HFF-Myc (cell line): Measurements from ENCODE around the gene ARSB.
A peak's percentile ranks its signal among the peaks of the same experiment; 100 is the strongest.

Experiments
- DNase-seq: peaks from one replicate; pipeline ENCODE4 v3.0.0-alpha.2; 2011; ENCODE audit warnings: low read depth; ENCODE audit errors: extremely low read depth
- H3K4me3 ChIP-seq: replicated peaks from 2 replicates; pipeline ENCODE4 v1.5.1; 2011; ENCODE audit warnings: low read depth, mild to moderate bottlenecking, control low read depth, low read length
- TF ChIP-seq, protein P1 (sequence below): IDR thresholded peaks from 2 replicates; pipeline ENCODE4 v1.5.1; 2012; ENCODE audit warnings: mild to moderate bottlenecking, low read depth, low read length, control low read depth; ENCODE audit errors: missing control alignments

The ARSB gene

GRCh38 chr5:78974011-78974410, 11.1 kb downstream of the ARSB start:
- H3K4me3 ChIP-seq: no peak overlapping the region
- DNase-seq: no peak
- TF ChIP-seq, protein P1, sequence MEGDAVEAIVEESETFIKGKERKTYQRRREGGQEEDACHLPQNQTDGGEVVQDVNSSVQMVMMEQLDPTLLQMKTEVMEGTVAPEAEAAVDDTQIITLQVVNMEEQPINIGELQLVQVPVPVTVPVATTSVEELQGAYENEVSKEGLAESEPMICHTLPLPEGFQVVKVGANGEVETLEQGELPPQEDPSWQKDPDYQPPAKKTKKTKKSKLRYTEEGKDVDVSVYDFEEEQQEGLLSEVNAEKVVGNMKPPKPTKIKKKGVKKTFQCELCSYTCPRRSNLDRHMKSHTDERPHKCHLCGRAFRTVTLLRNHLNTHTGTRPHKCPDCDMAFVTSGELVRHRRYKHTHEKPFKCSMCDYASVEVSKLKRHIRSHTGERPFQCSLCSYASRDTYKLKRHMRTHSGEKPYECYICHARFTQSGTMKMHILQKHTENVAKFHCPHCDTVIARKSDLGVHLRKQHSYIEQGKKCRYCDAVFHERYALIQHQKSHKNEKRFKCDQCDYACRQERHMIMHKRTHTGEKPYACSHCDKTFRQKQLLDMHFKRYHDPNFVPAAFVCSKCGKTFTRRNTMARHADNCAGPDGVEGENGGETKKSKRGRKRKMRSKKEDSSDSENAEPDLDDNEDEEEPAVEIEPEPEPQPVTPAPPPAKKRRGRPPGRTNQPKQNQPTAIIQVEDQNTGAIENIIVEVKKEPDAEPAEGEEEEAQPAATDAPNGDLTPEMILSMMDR: no peak

GRCh38 chr5:78972654-78973428, 12.3 kb downstream of the ARSB start:
- H3K4me3 ChIP-seq: no peak overlapping the region
- TF ChIP-seq, protein P1: no peak
- peak; percentile 74 for DNase-seq

- TF ChIP-seq, protein P1: no peak
- DNase-seq: no peak
- no peak overlapping the region for H3K4me3 ChIP-seq
Measured at GRCh38 chr5:78971998-78972397, 13.1 kb downstream of the ARSB start.

- TF ChIP-seq, protein P1: no peak
- no peak overlapping the region for H3K4me3 ChIP-seq
- no peak for DNase-seq
Measured at GRCh38 chr5:78968781-78969180, 16.3 kb downstream of the ARSB start.

- peak; percentile 41 for DNase-seq
- H3K4me3 ChIP-seq: no peak overlapping the region
- TF ChIP-seq, protein P1: peak; percentile 30
Measured at GRCh38 chr5:78964889-78965288, 20.2 kb downstream of the ARSB start.

DNA sequence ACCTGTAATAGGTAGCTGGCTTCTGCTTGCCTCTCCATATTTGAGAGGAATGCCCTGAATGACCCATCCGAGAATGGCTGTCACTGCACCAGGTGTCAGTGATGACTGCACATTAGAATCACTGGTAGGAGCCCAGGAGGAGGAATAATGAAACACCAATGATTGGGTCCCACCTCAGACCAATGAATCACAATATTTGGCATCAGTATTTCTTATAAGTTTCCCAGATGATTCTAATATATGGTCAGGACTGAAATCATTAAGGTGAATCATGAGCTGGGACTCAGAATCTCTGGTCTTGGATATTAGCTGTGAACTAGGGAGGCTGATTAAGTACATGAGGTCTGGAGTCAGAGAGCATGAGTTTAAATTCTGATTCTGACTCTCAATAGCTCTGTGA, 23.4 kb downstream of the ARSB start:
- no peak overlapping the region for H3K4me3 ChIP-seq
- no peak for DNase-seq
- TF ChIP-seq, protein P1: no peak
